Astrocyte (in vitro differentiated cells and primary cell): ENCODE results near the gene PUS7L. TPM values are rescaled to one million over a fixed set of nuclear protein-coding genes. Genes with fewer than 3 reads are reported as not detected.
A peak's percentile ranks its signal among the peaks of the same experiment; 100 is the strongest.

Experiments
- DNase-seq: peaks from one replicate; pipeline ENCODE4 v3.0.0-alpha.2; 2010; ENCODE audit warnings: low read depth
- FAIRE-seq: peaks from 2 replicates; lab custom pipeline; 2011; peaks lifted over from hg19 to GRCh38; lab: Jason Lieb, UNC
- H2AFZ ChIP-seq: 2 replicates; pipeline ENCODE4 v1.6.0; 2012; ENCODE audit warnings: low read depth, low read length, inconsistent platforms
- H3K27ac ChIP-seq: 2 replicates; pipeline ENCODE4 v1.5.1; 2011; ENCODE audit warnings: low read depth, low read length, inconsistent platforms
- H3K27me3 ChIP-seq: 2 replicates; pipeline ENCODE4 v1.6.0; 2011; ENCODE audit warnings: low read length, inconsistent platforms; ENCODE audit not compliant: insufficient read depth
- H3K36me3 ChIP-seq: 2 replicates; pipeline ENCODE4 v1.5.1; 2011; ENCODE audit warnings: low read length, inconsistent platforms; ENCODE audit not compliant: insufficient read depth
- H3K4me1 ChIP-seq: 2 replicates; pipeline ENCODE4 v1.5.1; 2011; ENCODE audit warnings: low read length, inconsistent platforms; ENCODE audit not compliant: insufficient read depth
- H3K4me2 ChIP-seq: 2 replicates; pipeline ENCODE4 v1.6.0; 2012; ENCODE audit warnings: low read length, inconsistent platforms
- H3K4me3 ChIP-seq: 2 replicates; pipeline ENCODE4 v1.5.1; 2011; ENCODE audit warnings: low read depth, mild to moderate bottlenecking, low read length, inconsistent platforms; ENCODE audit not compliant: insufficient read depth
- H3K79me2 ChIP-seq: 2 replicates; pipeline ENCODE4 v1.6.0; 2012; ENCODE audit warnings: mild to moderate bottlenecking, low read length, inconsistent platforms; ENCODE audit not compliant: insufficient read depth
- H3K9ac ChIP-seq: 2 replicates; pipeline ENCODE4 v1.6.0; 2012; ENCODE audit warnings: mild to moderate bottlenecking, low read length, inconsistent platforms
- H3K9me3 ChIP-seq: 2 replicates; pipeline ENCODE4 v1.5.1; 2012; ENCODE audit warnings: low read depth, mild to moderate bottlenecking, low read length, inconsistent platforms; ENCODE audit not compliant: insufficient read depth
- H4K20me1 ChIP-seq: 2 replicates; pipeline ENCODE4 v1.6.0; 2012; ENCODE audit warnings: low read length, inconsistent platforms; ENCODE audit not compliant: insufficient read depth
- H3K27ac Mint-ChIP-seq: one replicate; pipeline ENCODE4 v1.8.0; 2021; ENCODE audit warnings: mild to moderate bottlenecking, mixed read lengths; ENCODE audit not compliant: unreplicated experiment
- H3K27me3 Mint-ChIP-seq: one replicate; pipeline ENCODE4 v1.8.0; 2021; ENCODE audit warnings: low read depth, mixed read lengths; ENCODE audit not compliant: unreplicated experiment
- H3K36me3 Mint-ChIP-seq: one replicate; pipeline ENCODE4 v1.8.0; 2021; ENCODE audit warnings: low read depth, mixed read lengths; ENCODE audit not compliant: unreplicated experiment
- H3K4me1 Mint-ChIP-seq: one replicate; pipeline ENCODE4 v1.8.0; 2021; ENCODE audit warnings: low read depth, mixed read lengths; ENCODE audit not compliant: unreplicated experiment
- H3K4me3 Mint-ChIP-seq: one replicate; pipeline ENCODE4 v1.8.0; 2021; ENCODE audit warnings: mild to moderate bottlenecking, moderate library complexity, mixed read lengths; ENCODE audit not compliant: unreplicated experiment
- H3K9me3 Mint-ChIP-seq: one replicate; pipeline ENCODE4 v1.8.0; 2021; ENCODE audit warnings: mild to moderate bottlenecking, mixed read lengths; ENCODE audit not compliant: unreplicated experiment
- EZH2 ChIP-seq: IDR thresholded peaks from 2 replicates; pipeline ENCODE4 v1.6.1; 2012; ENCODE audit warnings: mild to moderate bottlenecking, low read length, inconsistent platforms; ENCODE audit not compliant: insufficient read depth
- total RNA-seq: library from RNA; stranded (reverse); gene quantifications from 2 replicates; pipeline ENCODE4 v1.2.1, GENCODE V29; 2021
- TF ChIP-seq, protein P1 (sequence below): IDR thresholded peaks from 2 replicates; pipeline ENCODE4 v1.5.1; 2011; ENCODE audit warnings: low read depth, mild to moderate bottlenecking, inconsistent platforms, low read length, moderate library complexity; ENCODE audit not compliant: insufficient read depth

PUS7L gene
- total RNA-seq, 1 donor from 2014 or later, result 11.4 TPM

DNA sequence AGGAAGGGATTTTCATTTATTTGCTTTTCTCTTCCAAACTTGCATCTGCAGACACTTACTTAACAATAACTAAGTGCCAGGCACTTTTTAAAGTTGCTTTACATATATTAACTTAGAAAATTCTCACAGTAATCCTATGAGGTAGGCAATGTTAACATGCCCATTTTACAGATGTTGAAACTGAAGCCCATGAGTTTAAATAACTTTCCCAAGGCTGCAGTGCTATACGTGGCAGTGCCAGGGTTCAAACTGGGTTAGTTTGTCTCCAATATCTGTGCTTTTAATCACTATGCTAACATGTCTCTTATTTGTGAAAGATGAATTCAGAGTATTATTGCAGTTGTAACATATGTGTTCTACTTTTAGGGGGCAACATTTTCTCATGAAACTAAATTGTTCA is 29.9 kb downstream of the PUS7L start:
- Histone ChIP-seq H3K4me1 (no peaks in the 10 kb centered on the region), H3K27ac (no peak overlapping the region), H3K9me3 (no peaks in the 10 kb centered on the region), H3K4me2 (no peak overlapping the region), H2AFZ (no peak overlapping the region), H3K4me3 (no peak overlapping the region), H4K20me1 (no peaks in the 10 kb centered on the region), H3K79me2 (no peaks in the 10 kb centered on the region), H3K9ac (no peak overlapping the region), H3K27me3 (no peaks in the 10 kb centered on the region), H3K36me3 (no peaks in the 10 kb centered on the region)
- Mint-ChIP-seq H3K27ac (no peak overlapping the region), H3K9me3 (peaks cover 2% of the 10 kb centered on the region), H3K27me3 (no peaks in the 10 kb centered on the region), H3K36me3 (peaks cover 2% of the 10 kb centered on the region), H3K4me3 (no peak overlapping the region), H3K4me1 (no peaks in the 10 kb centered on the region)
- FAIRE-seq, result no peak
- no peak for DNase-seq
- no peak for TF ChIP-seq EZH2
- TF ChIP-seq, protein P1, sequence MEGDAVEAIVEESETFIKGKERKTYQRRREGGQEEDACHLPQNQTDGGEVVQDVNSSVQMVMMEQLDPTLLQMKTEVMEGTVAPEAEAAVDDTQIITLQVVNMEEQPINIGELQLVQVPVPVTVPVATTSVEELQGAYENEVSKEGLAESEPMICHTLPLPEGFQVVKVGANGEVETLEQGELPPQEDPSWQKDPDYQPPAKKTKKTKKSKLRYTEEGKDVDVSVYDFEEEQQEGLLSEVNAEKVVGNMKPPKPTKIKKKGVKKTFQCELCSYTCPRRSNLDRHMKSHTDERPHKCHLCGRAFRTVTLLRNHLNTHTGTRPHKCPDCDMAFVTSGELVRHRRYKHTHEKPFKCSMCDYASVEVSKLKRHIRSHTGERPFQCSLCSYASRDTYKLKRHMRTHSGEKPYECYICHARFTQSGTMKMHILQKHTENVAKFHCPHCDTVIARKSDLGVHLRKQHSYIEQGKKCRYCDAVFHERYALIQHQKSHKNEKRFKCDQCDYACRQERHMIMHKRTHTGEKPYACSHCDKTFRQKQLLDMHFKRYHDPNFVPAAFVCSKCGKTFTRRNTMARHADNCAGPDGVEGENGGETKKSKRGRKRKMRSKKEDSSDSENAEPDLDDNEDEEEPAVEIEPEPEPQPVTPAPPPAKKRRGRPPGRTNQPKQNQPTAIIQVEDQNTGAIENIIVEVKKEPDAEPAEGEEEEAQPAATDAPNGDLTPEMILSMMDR, result no peak

DNA sequence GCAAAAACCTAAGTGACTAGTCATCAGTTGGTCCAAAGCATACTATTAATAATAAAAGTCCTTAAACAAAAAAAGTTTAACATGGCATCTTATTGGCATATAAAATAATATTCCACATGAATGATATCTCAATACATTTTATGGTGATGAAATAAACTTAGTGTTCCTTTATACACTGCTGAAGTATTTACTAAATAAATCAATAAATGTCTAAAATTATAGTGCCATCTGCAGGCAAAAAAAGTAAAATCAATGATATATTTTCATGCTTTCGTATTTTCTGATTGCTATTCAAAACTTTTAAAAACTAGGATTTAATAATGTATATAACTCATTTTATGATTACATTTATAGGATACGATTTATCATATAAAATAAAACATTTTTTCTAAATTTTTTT is 30.5 kb downstream of the PUS7L start:
- Mint-ChIP-seq H3K9me3 (peaks cover 2% of the 10 kb centered on the region), H3K4me1 (no peaks in the 10 kb centered on the region), H3K27me3 (no peaks in the 10 kb centered on the region), H3K36me3 (peaks cover 2% of the 10 kb centered on the region), H3K4me3 (no peak overlapping the region), H3K27ac (no peak overlapping the region)
- no peaks in the 10 kb centered on the region for H3K79me2 ChIP-seq
- no peaks in the 10 kb centered on the region for H3K36me3 ChIP-seq
- no peak overlapping the region for H3K9ac ChIP-seq
- no peak overlapping the region for H2AFZ ChIP-seq
- FAIRE-seq (no peak), DNase-seq (no peak)
- no peak overlapping the region for H3K27ac ChIP-seq
- no peaks in the 10 kb centered on the region for H4K20me1 ChIP-seq
- no peak overlapping the region for H3K4me3 ChIP-seq
- no peaks in the 10 kb centered on the region for H3K4me1 ChIP-seq
- H3K9me3 ChIP-seq, result no peaks in the 10 kb centered on the region
- TF ChIP-seq, protein P1, result peak; percentile 21
- no peak for TF ChIP-seq EZH2
- no peaks in the 10 kb centered on the region for H3K27me3 ChIP-seq
- H3K4me2 ChIP-seq, result no peak overlapping the region

DNA sequence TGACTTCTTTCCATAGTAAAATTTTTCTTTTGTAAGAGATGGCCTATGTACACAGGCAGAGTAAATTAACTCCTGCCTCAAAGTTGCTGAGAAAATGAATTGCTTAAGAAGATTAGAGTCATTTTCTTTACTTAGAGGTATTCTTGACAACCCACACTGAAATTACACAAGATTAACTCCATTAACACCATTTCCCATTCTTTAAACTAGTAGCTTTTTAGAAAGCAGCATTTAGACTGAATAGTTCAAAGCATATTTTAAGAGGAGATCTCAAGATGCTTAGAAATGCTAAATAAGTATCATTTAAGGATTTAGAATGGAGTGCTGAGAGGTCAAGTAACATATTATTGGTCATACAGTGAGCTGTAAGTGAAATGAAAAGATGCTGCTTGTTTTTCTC is 35.5 kb downstream of the PUS7L start:
- no peak overlapping the region for H3K4me3 Mint-ChIP-seq
- Histone ChIP-seq H3K4me2 (no peak overlapping the region), H3K4me1 (no peaks in the 10 kb centered on the region), H3K79me2 (no peaks in the 10 kb centered on the region), H3K36me3 (no peaks in the 10 kb centered on the region), H3K9me3 (no peaks in the 10 kb centered on the region), H4K20me1 (no peaks in the 10 kb centered on the region), H3K9ac (no peak overlapping the region), H3K27me3 (no peaks in the 10 kb centered on the region), H3K4me3 (no peak overlapping the region), H2AFZ (no peak overlapping the region), H3K27ac (no peak overlapping the region)
- no peak for FAIRE-seq
- no peaks in the 10 kb centered on the region for H3K4me1 Mint-ChIP-seq
- TF ChIP-seq, protein P1, result no peak
- TF ChIP-seq EZH2, result no peak
- H3K27ac Mint-ChIP-seq, result no peak overlapping the region
- H3K9me3 Mint-ChIP-seq, result peaks cover 2% of the 10 kb centered on the region
- DNase-seq, result no peak
- peaks cover 2% of the 10 kb centered on the region for H3K36me3 Mint-ChIP-seq
- H3K27me3 Mint-ChIP-seq, result no peaks in the 10 kb centered on the region
